ENCODE results near the gene KCNV2. TPM values are rescaled to one million over a fixed set of nuclear protein-coding genes. Genes with fewer than 3 reads are reported as not detected.

The KCNV2 gene
- total RNA-seq, 4 donors from 2014 or later: not detected

GRCh38 chr9:2691212-2691611 is 26.1 kb upstream of the KCNV2 start:
- TF ChIP-seq EP300 (IDR thresholded peaks at IDR 0.05): no peak
- no peak for TF ChIP-seq POLR2A (IDR thresholded peaks at IDR 0.05)
- no peak for TF ChIP-seq POLR2AphosphoS5 (IDR thresholded peaks at IDR 0.05)
- TF ChIP-seq, protein P1, sequence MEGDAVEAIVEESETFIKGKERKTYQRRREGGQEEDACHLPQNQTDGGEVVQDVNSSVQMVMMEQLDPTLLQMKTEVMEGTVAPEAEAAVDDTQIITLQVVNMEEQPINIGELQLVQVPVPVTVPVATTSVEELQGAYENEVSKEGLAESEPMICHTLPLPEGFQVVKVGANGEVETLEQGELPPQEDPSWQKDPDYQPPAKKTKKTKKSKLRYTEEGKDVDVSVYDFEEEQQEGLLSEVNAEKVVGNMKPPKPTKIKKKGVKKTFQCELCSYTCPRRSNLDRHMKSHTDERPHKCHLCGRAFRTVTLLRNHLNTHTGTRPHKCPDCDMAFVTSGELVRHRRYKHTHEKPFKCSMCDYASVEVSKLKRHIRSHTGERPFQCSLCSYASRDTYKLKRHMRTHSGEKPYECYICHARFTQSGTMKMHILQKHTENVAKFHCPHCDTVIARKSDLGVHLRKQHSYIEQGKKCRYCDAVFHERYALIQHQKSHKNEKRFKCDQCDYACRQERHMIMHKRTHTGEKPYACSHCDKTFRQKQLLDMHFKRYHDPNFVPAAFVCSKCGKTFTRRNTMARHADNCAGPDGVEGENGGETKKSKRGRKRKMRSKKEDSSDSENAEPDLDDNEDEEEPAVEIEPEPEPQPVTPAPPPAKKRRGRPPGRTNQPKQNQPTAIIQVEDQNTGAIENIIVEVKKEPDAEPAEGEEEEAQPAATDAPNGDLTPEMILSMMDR (IDR thresholded peaks at IDR 0.05): no peak
- Histone ChIP-seq H3K4me3 (no peak overlapping the region), H3K4me1 (no peaks in the 10 kb centered on the region), H3K36me3 (no peaks in the 10 kb centered on the region), H3K27ac (no peak overlapping the region), H3K9me3 (no peaks in the 10 kb centered on the region), H3K27me3 (no peaks in the 10 kb centered on the region)
- no peak for DNase-seq (ENCODE audit: low spot score in 2 of 2)
- 90% methylated on average over 1 of the region's 1 CpG for WGBS

DNA sequence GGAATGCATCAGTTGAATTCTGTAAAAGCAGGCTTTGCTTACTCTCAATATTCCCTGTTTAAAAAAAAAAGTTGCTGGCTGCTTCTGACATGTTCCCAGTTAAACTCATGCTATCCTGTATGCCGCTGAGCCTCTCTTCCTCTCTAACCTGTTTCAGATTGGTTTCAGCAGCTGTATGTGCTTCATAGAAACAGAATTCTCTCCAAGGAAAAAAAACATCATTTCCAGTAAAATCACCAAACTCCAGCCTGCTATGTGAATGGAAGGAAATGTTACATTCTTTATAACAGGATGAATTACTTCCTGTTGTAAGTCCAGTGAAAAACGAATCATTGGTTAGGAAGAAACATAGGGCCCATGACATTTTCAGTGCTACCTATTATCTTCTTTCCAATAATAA is 25.7 kb upstream of the KCNV2 start:
- no peaks in the 10 kb centered on the region for H3K4me1 ChIP-seq
- no peaks in the 10 kb centered on the region for H3K9me3 ChIP-seq
- TF ChIP-seq POLR2AphosphoS5 (IDR thresholded peaks at IDR 0.05) (no peak), POLR2A (IDR thresholded peaks at IDR 0.05) (no peak), EP300 (IDR thresholded peaks at IDR 0.05) (no peak)
- TF ChIP-seq, protein P1 (IDR thresholded peaks at IDR 0.05): no peak
- no peaks in the 10 kb centered on the region for H3K27me3 ChIP-seq
- DNase-seq (ENCODE audit: low spot score in 2 of 2): no peak
- H3K36me3 ChIP-seq: no peaks in the 10 kb centered on the region
- H3K4me3 ChIP-seq: no peak overlapping the region
- H3K27ac ChIP-seq: no peak overlapping the region
- 46% methylated on average over 2 of the region's 2 CpGs for WGBS

DNA sequence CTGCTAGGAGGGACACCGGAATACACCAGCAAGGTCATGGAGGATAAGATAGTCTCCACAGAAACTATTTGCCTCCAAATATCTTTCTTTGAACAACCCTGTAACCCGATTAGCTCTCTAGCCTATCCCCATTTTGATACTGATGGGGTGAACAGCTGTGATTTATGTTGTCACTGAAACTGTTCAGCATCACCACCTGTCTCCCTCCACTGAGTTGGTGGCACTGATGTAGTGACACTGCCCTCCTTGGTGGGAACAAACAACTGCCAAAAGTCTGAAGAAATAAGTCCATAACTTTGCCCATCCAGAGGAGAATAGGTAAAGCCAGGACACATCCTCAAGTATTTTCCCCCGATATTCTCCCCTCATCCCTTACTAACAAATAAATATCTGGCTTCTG is 24.3 kb upstream of the KCNV2 start:
- 91% methylated on average over 3 of the region's 3 CpGs for WGBS
- no peaks in the 10 kb centered on the region for H3K9me3 ChIP-seq
- no peak overlapping the region for H3K27ac ChIP-seq
- TF ChIP-seq POLR2A (IDR thresholded peaks at IDR 0.05) (no peak), EP300 (IDR thresholded peaks at IDR 0.05) (no peak), POLR2AphosphoS5 (IDR thresholded peaks at IDR 0.05) (no peak)
- TF ChIP-seq, protein P1 (IDR thresholded peaks at IDR 0.05): no peak
- no peaks in the 10 kb centered on the region for H3K4me1 ChIP-seq
- DNase-seq (ENCODE audit: low spot score in 2 of 2): no peak
- no peaks in the 10 kb centered on the region for H3K27me3 ChIP-seq
- H3K36me3 ChIP-seq: no peaks in the 10 kb centered on the region
- no peak overlapping the region for H3K4me3 ChIP-seq

DNA sequence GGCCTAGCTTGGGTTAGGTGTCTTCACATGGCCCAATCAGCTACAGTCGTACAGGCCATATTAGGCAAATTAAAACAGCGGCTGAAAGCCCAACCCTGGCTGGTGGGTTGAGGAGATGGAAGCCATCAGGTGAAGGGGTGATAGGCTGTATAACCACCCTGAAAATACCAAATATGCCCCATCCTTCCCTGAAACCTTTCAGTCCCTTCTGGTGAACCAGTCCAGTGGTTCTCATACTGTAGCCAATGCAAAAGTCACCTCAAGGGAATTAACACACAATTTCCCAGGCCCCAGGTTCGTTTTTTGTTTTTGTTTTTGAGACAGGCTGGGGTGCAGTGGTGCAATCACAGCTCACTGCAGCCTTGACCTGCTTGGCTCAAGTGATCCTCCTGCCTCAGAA is 19.8 kb upstream of the KCNV2 start:
- TF ChIP-seq POLR2AphosphoS5 (IDR thresholded peaks at IDR 0.05): no peak
- TF ChIP-seq, protein P1 (IDR thresholded peaks at IDR 0.05): no peak
- TF ChIP-seq EP300 (IDR thresholded peaks at IDR 0.05): no peak
- TF ChIP-seq POLR2A (IDR thresholded peaks at IDR 0.05): no peak
- Histone ChIP-seq H3K4me3 (no peak overlapping the region), H3K36me3 (no peaks in the 10 kb centered on the region), H3K4me1 (no peaks in the 10 kb centered on the region), H3K27ac (no peak overlapping the region), H3K9me3 (no peaks in the 10 kb centered on the region), H3K27me3 (no peaks in the 10 kb centered on the region)
- DNase-seq (ENCODE audit: low spot score in 2 of 2): no peak
- 91% methylated on average over 3 of the region's 3 CpGs for WGBS

DNA sequence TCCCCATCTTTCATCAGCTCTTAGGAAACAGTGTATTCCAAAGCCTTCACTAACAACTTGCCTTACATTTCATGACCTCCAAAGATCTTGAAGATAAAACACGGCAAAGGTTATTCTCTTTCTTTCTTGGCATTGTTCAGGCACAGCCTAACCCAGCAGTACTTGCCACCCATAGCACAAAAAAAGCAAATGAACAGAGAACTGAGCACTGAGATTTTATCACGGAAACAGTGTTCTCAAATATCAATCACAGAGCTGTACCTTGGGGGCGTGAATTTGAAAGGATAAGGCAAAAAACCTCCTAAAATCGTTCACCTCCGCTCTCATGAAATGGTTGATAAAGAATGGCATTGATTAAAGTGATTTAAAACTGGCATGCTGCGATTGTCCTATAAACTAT is 16.9 kb upstream of the KCNV2 start:
- Histone ChIP-seq H3K4me3 (no peak overlapping the region), H3K27ac (no peak overlapping the region), H3K4me1 (no peaks in the 10 kb centered on the region), H3K36me3 (no peaks in the 10 kb centered on the region), H3K9me3 (no peaks in the 10 kb centered on the region), H3K27me3 (no peaks in the 10 kb centered on the region)
- no peak for DNase-seq (ENCODE audit: low spot score in 2 of 2)
- TF ChIP-seq POLR2A (IDR thresholded peaks at IDR 0.05) (no peak), EP300 (IDR thresholded peaks at IDR 0.05) (no peak), POLR2AphosphoS5 (IDR thresholded peaks at IDR 0.05) (no peak)
- TF ChIP-seq, protein P1 (IDR thresholded peaks at IDR 0.05): no peak
- 80% methylated on average over 6 of the region's 6 CpGs for WGBS
